HG02571 (cell line): ENCODE data around the gene SPG21.
A peak's percentile ranks its signal among the peaks of the same experiment; 100 is the strongest.

Experiments used
- ATAC-seq: cut with Tn5 transposase; IDR thresholded peaks from one replicate; pipeline ENCODE4 v1.9.1; 2021; ENCODE audit warnings: mild to moderate bottlenecking, moderate library complexity; ENCODE audit not compliant: unreplicated experiment

SPG21 gene

DNA sequence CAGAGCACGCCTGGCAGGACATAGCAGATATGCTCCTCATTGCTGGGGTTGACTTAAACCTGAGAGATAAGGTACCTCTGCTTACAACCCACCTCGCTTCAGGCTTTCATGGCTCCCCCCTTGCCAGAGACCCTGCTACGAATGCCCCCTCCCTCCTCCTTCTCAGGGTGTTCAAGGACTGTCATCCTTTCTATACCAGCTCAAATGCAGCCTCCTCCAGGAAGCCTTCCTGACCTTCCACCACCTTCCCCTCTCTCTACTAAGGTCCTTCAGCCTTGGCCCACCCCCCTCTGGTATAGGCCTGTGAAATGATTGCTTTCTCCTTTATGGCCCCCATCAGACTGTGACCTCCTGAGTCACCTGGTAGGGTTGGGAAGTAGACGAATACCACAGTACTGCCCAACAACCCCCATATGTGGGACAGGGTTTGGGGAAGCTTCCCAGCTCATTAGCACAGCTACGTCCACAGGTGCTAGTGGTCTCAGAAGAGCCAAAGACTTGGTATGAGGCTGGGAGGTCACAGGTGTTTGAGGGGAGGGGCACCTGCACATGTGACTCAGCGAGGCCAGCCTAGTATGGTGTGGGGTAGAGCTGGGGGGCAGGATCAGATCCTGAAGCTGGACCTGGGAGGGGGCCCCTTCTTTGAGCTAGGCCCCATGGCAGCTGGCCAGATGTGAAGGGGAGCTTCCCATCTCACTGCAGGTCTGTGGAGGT lies 46.0 kb downstream of the SPG21 start:
- ATAC-seq: no peak

DNA sequence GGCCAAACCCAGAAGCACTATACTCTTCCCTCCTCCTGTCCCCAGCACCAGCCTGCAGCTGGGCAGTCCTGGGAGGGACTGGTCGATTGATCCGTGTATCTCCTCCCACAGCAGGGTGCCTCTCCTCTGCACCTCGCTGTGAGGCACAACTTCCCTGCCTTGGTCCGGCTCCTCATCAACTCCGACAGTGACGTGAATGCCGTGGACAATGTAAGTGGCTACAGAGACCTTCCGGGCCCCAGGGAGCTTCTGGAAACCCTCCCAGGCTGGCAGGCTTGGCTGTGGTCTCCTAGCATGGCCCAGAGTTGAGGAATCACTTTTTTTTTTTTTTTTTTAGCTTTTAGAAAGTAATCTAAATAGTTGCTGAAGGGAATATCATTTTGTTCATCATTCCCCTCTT lies 47.4 kb downstream of the SPG21 start:
- ATAC-seq: no peak

DNA sequence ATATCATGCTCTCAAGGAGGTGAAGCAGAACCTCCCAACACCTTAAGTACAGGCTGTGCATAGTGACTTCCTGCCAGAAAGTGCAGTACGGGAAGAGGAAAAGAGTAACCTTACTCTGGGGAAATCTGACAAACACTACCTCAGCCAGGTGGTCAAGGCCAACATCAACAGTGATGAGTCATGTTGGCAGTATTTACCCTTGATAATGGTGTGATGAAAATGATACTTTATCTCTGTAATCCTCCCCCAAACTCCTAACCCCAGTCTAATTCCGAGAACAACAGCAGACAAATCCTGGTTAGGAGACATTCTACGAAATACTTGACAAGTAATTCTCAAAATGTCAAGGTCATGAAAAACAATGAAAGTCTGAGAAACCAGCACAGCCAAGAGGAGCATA lies 51.5 kb downstream of the SPG21 start:
- no peak for ATAC-seq

DNA sequence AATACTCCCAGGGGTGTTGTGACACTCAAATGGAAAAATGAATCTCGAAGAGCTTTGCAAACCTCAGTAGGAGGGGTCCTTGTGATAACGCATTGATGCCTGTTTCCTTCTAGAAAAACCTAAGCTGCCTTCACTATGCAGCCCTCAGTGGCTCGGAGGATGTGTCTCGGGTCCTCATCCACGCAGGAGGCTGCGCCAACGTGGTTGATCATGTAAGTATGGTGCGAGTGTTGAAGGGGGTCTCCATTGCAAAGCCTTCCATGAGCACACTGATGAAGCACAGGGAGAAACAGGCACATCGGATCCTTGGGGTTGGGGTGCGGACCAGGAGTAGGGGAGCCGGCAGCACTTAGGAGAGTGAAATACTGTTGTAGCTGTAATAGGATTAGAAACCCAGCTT lies 55.7 kb downstream of the SPG21 start:
- ATAC-seq: no peak

DNA sequence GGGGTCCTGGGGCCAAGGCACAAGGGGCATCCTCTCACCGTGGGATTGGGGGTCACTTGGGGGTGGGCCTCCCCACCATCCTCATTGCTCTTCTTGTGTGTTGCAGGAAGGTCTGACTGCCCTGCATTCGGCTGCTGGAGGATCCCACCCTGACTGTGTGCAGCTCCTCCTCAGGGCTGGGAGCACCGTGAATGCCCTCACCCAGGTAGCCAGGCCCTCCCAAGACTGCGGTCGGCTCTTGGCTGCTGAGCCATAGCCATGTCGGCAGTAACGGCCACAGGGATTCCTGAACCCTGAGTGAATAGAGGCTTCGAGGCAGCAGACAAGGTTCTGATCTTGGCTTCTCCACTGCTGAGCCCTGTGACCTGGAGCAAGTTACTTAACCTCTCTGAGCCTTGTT lies 58.3 kb downstream of the SPG21 start:
- no peak for ATAC-seq

DNA sequence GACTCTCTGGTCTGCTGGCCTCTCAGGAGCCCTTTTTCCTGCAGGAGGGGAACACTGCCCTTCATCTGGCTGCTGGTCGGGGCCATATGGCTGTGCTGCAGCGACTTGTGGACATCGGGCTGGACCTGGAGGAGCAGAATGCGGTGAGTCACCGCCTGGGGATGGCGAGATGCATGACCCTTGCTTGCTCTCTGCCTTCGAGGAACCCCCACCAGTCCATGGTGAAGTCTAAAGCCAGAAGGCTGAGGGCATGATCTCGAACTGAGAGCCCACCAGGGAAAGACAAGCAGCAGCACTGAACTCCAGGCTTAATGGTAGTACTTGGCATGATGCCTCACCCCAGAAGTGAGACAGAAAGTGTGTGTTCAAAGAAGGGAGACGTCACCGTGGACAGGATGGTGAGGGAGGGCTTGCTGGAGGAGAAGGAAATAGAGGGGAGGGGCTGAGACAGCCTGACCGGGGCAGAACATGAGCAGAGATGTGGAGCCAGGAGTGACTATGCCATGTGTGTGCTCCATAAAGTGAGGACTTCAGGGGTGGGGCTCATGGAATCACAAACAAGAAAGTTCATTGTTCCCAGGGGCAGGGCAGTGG lies 58.8 kb downstream of the SPG21 start:
- no peak for ATAC-seq

DNA sequence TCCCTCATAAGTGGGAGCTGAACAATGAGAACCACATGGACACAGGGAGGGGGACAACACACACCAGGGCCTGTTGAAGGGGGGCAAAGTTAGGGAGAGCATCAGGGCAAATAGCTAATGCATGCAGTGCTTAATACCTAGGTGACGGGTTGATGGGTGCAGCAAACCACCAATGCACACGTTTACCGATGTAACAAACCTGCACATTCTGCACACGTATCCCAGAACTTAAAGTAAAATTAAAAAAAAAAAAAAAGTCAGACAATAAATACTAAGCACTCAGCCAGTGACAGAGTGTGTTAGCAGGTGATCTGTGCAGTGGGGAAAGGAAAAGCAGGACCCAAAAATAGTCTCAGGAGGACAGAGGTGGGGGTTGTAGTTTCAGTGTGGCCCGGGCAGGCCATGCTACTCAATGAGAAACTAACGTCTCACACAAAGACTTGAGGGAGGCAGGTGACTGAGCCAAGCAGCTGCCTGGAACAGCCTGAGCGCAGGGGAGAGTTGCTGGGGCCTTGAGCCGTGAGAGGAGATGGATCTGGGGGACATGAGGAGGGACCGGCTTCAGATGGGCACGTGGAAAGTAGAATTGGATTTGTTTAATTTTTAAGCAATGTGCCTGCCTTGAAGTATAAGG lies 59.6 kb downstream of the SPG21 start:
- ATAC-seq: peak; percentile 66

DNA sequence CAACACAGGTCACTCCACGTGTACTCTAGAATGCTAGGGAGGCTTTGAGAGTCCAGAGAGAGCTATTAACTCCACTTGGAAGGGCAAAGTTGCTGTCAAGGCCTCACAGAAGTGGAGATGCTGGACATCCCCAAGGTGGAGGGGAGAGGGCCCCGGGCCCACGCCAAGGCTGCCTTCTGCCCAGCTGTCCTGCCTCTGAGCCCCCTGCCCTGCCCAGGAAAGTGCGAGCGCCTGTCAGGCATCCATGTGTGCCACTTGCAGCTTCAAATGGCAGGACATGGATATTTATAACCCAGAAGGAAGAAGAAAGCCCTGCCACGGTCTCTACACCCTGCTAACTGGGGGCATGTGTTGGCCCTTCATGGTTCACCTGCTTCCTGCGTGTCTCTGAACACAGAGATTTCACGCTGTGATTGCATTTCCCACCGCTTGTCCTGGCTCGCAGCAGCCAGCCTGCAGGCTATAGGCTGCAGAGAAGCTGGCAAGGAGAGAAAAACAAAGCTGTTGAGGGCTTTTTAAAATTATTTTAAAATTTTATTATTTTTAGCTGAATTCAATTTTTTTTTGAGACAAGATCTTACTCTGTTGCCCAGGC lies 61.0 kb downstream of the SPG21 start:
- no peak for ATAC-seq

DNA sequence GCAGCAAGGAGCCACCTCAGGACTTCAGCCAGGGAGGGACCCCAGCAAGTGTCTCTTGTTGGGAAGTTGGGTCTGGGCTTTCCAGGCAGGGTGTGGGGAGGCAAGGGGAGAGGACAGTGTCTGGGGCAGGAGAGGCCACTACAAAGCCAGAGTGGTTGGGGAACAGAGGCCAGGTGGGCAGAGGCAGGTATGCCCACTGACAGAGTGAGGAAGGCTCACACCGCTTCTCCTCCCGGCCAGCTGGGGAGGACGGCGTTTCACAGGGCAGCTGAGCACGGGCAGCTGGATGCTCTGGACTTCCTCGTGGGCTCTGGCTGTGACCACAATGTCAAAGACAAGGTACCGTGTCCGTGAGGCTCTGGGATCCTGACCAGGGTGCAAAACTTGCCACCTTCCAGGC lies 63.1 kb downstream of the SPG21 start:
- ATAC-seq: no peak

DNA sequence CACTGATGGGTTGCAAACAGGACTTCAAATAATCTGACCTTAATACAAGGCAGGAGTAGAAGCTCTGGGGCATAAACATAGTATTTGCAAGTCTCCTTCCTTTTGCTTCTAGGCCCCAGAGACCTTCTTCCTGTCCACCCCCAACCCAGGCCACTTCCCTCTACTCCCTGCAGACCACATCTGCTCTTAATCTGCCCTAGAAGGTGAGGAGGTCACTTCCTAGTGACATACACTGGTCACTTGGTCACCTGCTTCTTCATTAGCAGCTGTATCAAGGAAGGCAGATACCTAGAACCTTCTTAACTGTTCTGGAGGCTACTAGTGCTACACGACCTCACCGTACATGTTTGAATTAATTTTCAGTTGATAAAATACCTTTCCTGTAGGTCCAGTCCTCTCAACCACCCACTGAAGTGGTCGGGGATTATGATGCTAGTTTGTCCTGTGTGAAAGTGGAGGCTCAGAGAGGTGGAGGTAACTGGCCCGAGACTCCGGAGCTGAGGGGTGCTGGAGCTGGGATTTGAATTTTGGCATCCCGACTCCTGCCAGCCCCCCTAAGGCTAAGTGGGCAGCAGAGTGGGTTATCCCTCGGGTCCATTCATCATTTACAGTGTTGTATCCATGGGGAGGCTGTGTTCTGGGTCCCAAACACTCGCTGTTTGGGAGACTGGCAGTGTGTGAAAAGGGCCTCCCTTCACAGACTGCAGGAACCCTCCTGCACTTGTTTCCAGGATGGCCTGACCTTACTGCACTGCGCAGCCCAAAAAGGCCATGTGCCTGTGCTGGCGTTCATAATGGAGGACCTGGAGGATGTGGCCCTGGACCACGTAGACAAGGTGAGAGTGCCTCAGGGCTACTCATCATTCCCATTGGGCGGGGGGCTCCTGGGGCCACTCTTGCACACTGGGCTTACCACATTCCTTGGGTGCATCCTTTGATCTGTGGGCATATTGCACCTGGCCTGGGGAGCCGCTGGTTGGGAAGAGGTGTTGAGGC lies 64.1 kb downstream of the SPG21 start:
- no peak for ATAC-seq

DNA sequence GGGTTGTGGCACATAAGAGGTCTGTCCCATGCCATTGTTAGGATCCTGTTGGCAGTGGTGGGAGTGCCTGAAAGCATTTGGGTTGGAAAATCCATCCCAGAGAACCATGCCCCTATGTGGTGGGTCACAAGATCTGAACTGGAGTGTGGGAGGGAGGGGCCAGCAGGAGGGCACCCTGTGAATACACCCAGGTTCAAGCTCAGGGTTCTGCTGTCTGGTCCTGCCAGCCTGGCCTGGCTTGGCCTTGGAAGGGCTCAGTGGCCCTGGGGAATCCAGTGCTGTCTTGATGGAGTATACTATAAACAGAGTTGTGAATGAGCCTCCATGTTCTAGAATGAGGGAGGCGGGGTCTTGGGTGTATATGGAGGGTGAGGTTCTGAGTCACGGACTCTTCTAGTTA lies 66.2 kb downstream of the SPG21 start:
- ATAC-seq: no peak

DNA sequence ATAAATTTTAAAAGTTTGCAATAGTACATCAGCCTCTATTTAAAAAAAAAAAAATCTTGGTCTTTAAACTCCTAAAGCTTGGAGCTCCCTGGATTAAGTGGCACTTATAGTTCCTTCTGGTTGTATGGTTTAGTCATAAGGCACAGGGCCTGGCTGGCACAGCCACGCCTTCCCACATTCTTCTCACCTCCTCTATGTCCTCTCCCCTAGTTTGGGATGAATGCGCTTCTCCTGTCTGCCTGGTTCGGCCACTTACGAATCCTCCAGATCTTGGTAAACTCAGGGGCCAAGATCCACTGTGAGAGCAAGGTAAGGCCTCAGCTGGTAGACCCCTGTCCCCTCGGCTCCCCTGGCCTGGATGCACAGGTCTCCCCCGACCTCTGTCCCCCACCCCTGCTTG lies 68.0 kb downstream of the SPG21 start:
- ATAC-seq: no peak

DNA sequence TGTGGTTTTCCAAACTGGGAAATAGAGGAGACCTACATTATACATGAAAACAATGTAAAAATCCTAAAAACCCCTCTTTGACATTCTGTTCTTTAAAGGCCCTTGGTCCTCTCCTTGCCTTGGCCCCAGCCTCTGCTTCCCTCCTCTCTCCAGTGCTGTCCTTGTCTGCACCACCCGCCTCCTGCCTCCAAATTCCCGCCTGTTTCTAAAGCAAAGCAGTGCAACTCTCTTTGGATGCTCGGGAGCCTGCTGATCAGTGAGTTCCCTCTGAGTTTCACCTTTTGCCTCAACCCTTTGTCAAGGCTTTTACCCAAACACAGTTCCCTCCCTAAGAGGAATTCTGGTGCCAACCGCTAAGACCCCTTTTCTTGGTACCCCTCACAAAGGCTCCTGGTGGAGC lies 70.0 kb downstream of the SPG21 start:
- no peak for ATAC-seq

DNA sequence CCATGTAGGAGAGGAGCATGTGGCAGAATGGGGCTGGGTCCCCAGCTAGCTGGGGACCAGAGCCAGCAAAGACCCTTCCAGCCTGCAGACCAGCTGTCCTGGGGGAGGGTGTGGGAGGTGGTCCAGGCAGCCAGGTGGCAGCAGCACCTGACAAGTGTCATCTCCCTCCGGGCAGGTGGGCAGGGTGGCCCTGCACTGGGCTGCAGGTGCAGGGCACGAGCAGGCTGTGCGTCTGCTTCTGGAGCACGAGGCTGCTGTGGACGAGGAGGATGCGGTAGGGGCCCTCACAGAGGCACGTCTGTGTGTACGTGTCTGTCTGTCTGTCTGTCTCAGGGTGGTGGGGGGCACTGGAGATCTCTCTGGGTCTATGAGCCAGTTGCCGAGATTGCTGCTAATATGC lies 72.5 kb downstream of the SPG21 start:
- no peak for ATAC-seq

DNA sequence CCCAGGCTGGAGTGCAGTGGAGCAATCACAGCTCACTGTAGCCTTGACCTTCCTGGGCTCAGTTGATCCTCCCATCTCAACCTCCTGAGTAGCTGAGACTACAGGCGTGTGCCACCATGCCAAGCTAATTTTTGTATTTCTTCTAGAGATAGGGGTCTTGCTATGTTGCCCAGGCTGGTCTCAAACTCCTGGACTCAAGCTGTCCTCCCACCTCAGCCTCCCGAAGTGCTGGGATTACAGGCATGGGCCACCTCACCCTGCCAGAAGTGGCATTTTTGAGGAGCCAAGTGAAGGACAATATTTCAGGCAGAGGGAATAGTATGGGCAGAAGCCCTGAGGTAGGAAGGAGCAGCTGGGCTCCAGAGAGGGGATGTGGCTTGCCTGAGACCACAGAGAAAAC lies 73.3 kb downstream of the SPG21 start:
- no peak for ATAC-seq

DNA sequence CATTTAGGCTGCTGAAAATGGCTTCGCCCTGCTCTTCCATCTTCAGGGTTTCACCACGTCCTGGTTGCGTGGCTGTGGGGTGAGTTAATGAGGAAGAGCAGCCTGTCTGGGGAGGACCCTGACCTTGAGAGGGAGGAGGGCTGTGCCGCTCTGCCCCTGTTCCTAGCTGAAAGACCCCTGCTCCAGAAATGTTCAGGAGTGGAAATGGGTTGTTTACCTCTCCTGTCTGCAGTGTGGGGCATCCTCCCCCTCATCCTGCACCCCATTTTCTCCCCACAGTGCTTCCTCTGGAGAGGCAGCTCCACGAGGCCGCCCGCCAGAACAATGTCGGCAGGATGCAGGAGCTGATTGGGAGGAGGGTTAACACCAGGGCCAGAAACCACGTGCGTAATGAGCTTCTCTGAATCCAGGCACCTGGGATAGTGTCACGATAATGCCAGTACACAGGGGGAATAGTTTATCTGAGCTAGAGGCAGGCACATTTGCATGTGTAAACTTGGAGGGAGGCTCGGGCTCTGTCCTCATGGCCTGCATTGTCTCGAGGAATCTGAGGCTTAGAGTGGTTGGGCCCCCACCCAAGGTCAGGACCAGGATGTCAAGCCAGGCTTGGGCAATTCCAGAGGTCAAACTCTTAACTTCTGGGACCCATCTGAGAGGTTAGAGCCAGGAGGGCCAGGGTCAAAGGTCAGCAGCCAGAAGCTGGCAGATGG lies 74.0 kb downstream of the SPG21 start:
- no peak for ATAC-seq
